DMS114 treated with DMSO at 0.1 percent for 48 hours (cell line): ENCODE measurements around the gene RCCD1.
"Not testable (repeated sequence)": the region's sequence is repeated elsewhere in the genome, so short reads cannot be mapped to it uniquely, and the experiment has no call there.

ENCODE experiments used
- DNase-seq: peaks from one replicate; lab custom pipeline; 2025; ENCODE audit not compliant: unreplicated experiment; lab: John Stamatoyannopoulos, UW

The RCCD1 gene

GRCh38 chr15:90917569-90917968 lies 37.1 kb upstream of the RCCD1 start:
- DNase-seq, result no peak

- DNase-seq, result no peak
These were observed 36.5 kb upstream of the RCCD1 start for GRCh38 chr15:90918034-90918788.

- no peak for DNase-seq
These were observed 35.8 kb upstream of the RCCD1 start for GRCh38 chr15:90918835-90919234.

- DNase-seq, result no peak
These were observed 32.8 kb upstream of the RCCD1 start for GRCh38 chr15:90921887-90922286.

GRCh38 chr15:90922712-90923322 lies 31.9 kb upstream of the RCCD1 start:
- not testable (repeated sequence) for DNase-seq

- DNase-seq, result no peak
These were observed 30.3 kb upstream of the RCCD1 start for GRCh38 chr15:90924375-90924774.

- DNase-seq, result not testable (repeated sequence)
These were observed 27.9 kb upstream of the RCCD1 start for GRCh38 chr15:90926766-90927165.

GRCh38 chr15:90928106-90928505 lies 26.6 kb upstream of the RCCD1 start:
- not testable (repeated sequence) for DNase-seq

GRCh38 chr15:90929246-90930019 lies 25.3 kb upstream of the RCCD1 start:
- no peak for DNase-seq

- DNase-seq, result no peak
These were observed 23.7 kb upstream of the RCCD1 start for GRCh38 chr15:90930861-90931574.

GRCh38 chr15:90931575-90931827 lies 23.2 kb upstream of the RCCD1 start:
- no peak for DNase-seq

- peak; percentile 79 for DNase-seq
These were observed 22.6 kb upstream of the RCCD1 start, which contains the start of gene HDDC3 for GRCh38 chr15:90931828-90932659. Gene HDDC3, minus strand, starts transcription at chr15:90932549. Its CDS starts 9 bp downstream, at chr15:90932540.

- no peak for DNase-seq
These were observed 22.1 kb upstream of the RCCD1 start for GRCh38 chr15:90932660-90932991.

- DNase-seq, result no peak
These were observed 21.4 kb upstream of the RCCD1 start for GRCh38 chr15:90933301-90933700.

GRCh38 chr15:90934256-90934948 lies 20.3 kb upstream of the RCCD1 start:
- DNase-seq, result peak; percentile 86

- DNase-seq, result peak; percentile 73
These were observed 19.5 kb upstream of the RCCD1 start, which contains the start of gene UNC45A for GRCh38 chr15:90934949-90935751. Gene UNC45A, plus strand, starts transcription at chr15:90935285. Its CDS starts 40 bp downstream, at chr15:90935325.

- DNase-seq, result no peak
These were observed 17.9 kb upstream of the RCCD1 start for GRCh38 chr15:90936823-90937222.

GRCh38 chr15:90938261-90938660 lies 16.4 kb upstream of the RCCD1 start:
- DNase-seq, result no peak

- no peak for DNase-seq
These were observed 14.9 kb upstream of the RCCD1 start for GRCh38 chr15:90939756-90940155.
